Peyer's patch (tissue), 4 donors: ENCODE results near the gene ST8SIA1.

Experiments used
- CTCF ChIP-seq, 6 experiments: fragments of 450-650 bp in 4 of 6; fragments of 200-600 bp in 2 of 6; sonication (generic) in 1 of 6; IDR thresholded peaks; one replicate each; pipeline ENCODE4 v1.5.1; 2017 to 2019; ENCODE audit warnings: antibody characterized with exemption in 6 of 6, mild to moderate bottlenecking in 3 of 6, moderate library complexity in 1 of 6
- POLR2A ChIP-seq, 2 donors: fragments of 450-650 bp; IDR thresholded peaks; one replicate each; pipeline ENCODE4 v1.5.1; 2017; ENCODE audit warnings: antibody characterized with exemption in 2 of 2, mild to moderate bottlenecking in 2 of 2, moderate library complexity in 2 of 2

- TF ChIP-seq CTCF (IDR thresholded peaks at IDR 0.05): no peak
- no peak for TF ChIP-seq POLR2A (IDR thresholded peaks at IDR 0.05)
Observed at GRCh38 chr12:22223356-22223755, 111.2 kb downstream of the ST8SIA1 start.
